ENCODE results near the gene EEF1AKMT1.
"Not testable (repeated sequence)": the region's sequence is repeated elsewhere in the genome, so short reads cannot be mapped to it uniquely, and the experiment has no call there.

EEF1AKMT1 gene

GRCh38 chr13:20774746-20775145 is 985 bp upstream of the EEF1AKMT1 start:
- DNase-seq (ENCODE audit: insufficient read length) (no peak), FAIRE-seq (no peak)
- no peak for TF ChIP-seq POLR2AphosphoS5 (IDR thresholded peaks at IDR 0.05; ENCODE audit: low read depth, low read length)
- no peak for TF ChIP-seq TAF1 (IDR thresholded peaks at IDR 0.05; ENCODE audit: borderline replicate concordance, low read depth, low read length)
- no peak for TF ChIP-seq POLR2A (IDR thresholded peaks at IDR 0.05; ENCODE audit: low read depth, low read length)

- FAIRE-seq (no peak), DNase-seq (ENCODE audit: insufficient read length) (no peak)
- TF ChIP-seq POLR2AphosphoS5 (IDR thresholded peaks at IDR 0.05; ENCODE audit: low read depth, low read length) (no peak), TAF1 (IDR thresholded peaks at IDR 0.05; ENCODE audit: borderline replicate concordance, low read depth, low read length) (no peak), POLR2A (IDR thresholded peaks at IDR 0.05; ENCODE audit: low read depth, low read length) (no peak)
Observed at GRCh38 chr13:20772401-20773131, 1.2 kb downstream of the EEF1AKMT1 start.

- FAIRE-seq (no peak), DNase-seq (ENCODE audit: insufficient read length) (no peak)
- TF ChIP-seq POLR2AphosphoS5 (IDR thresholded peaks at IDR 0.05; ENCODE audit: low read depth, low read length): no peak
- TF ChIP-seq TAF1 (IDR thresholded peaks at IDR 0.05; ENCODE audit: borderline replicate concordance, low read depth, low read length): no peak
- no peak for TF ChIP-seq POLR2A (IDR thresholded peaks at IDR 0.05; ENCODE audit: low read depth, low read length)
Observed at GRCh38 chr13:20769834-20770233, 3.9 kb downstream of the EEF1AKMT1 start.

- no peak for TF ChIP-seq TAF1 (IDR thresholded peaks at IDR 0.05; ENCODE audit: borderline replicate concordance, low read depth, low read length)
- TF ChIP-seq POLR2AphosphoS5 (IDR thresholded peaks at IDR 0.05; ENCODE audit: low read depth, low read length): no peak
- no peak for TF ChIP-seq POLR2A (IDR thresholded peaks at IDR 0.05; ENCODE audit: low read depth, low read length)
- FAIRE-seq (no peak), DNase-seq (ENCODE audit: insufficient read length) (no peak)
Observed at GRCh38 chr13:20769091-20769490, 4.7 kb downstream of the EEF1AKMT1 start.

- DNase-seq (ENCODE audit: insufficient read length) (no peak), FAIRE-seq (no peak)
- TF ChIP-seq POLR2AphosphoS5 (IDR thresholded peaks at IDR 0.05; ENCODE audit: low read depth, low read length): no peak
- no peak for TF ChIP-seq POLR2A (IDR thresholded peaks at IDR 0.05; ENCODE audit: low read depth, low read length)
- TF ChIP-seq TAF1 (IDR thresholded peaks at IDR 0.05; ENCODE audit: borderline replicate concordance, low read depth, low read length): no peak
Observed at GRCh38 chr13:20767309-20767943, 6.3 kb downstream of the EEF1AKMT1 start.

GRCh38 chr13:20760872-20761271 is 12.9 kb downstream of the EEF1AKMT1 start:
- TF ChIP-seq POLR2A (IDR thresholded peaks at IDR 0.05; ENCODE audit: low read depth, low read length): no peak
- TF ChIP-seq TAF1 (IDR thresholded peaks at IDR 0.05; ENCODE audit: borderline replicate concordance, low read depth, low read length): no peak
- TF ChIP-seq POLR2AphosphoS5 (IDR thresholded peaks at IDR 0.05; ENCODE audit: low read depth, low read length): no peak
- DNase-seq (ENCODE audit: insufficient read length): no peak
- no peak for FAIRE-seq

GRCh38 chr13:20754009-20754408 is 19.8 kb downstream of the EEF1AKMT1 start:
- FAIRE-seq: no peak
- DNase-seq (ENCODE audit: insufficient read length): no peak
- TF ChIP-seq POLR2AphosphoS5 (IDR thresholded peaks at IDR 0.05; ENCODE audit: low read depth, low read length): no peak
- TF ChIP-seq POLR2A (IDR thresholded peaks at IDR 0.05; ENCODE audit: low read depth, low read length): no peak
- no peak for TF ChIP-seq TAF1 (IDR thresholded peaks at IDR 0.05; ENCODE audit: borderline replicate concordance, low read depth, low read length)

GRCh38 chr13:20749377-20749776 is 24.4 kb downstream of the EEF1AKMT1 start:
- FAIRE-seq (no peak), DNase-seq (ENCODE audit: insufficient read length) (no peak)
- TF ChIP-seq POLR2AphosphoS5 (IDR thresholded peaks at IDR 0.05; ENCODE audit: low read depth, low read length): no peak
- TF ChIP-seq POLR2A (IDR thresholded peaks at IDR 0.05; ENCODE audit: low read depth, low read length): no peak
- no peak for TF ChIP-seq TAF1 (IDR thresholded peaks at IDR 0.05; ENCODE audit: borderline replicate concordance, low read depth, low read length)

GRCh38 chr13:20743830-20744404 is 29.8 kb downstream of the EEF1AKMT1 start:
- DNase-seq (ENCODE audit: insufficient read length); FAIRE-seq: not testable (repeated sequence)

GRCh38 chr13:20740021-20740420 is 33.7 kb downstream of the EEF1AKMT1 start:
- no peak for TF ChIP-seq TAF1 (IDR thresholded peaks at IDR 0.05; ENCODE audit: borderline replicate concordance, low read depth, low read length)
- no peak for TF ChIP-seq POLR2AphosphoS5 (IDR thresholded peaks at IDR 0.05; ENCODE audit: low read depth, low read length)
- no peak for TF ChIP-seq POLR2A (IDR thresholded peaks at IDR 0.05; ENCODE audit: low read depth, low read length)
- DNase-seq (ENCODE audit: insufficient read length): no peak
- FAIRE-seq: no peak

- FAIRE-seq: no peak
Observed at GRCh38 chr13:20738616-20739015, 35.1 kb downstream of the EEF1AKMT1 start.

More at GRCh38 chr13:20738616-20739015, 35.1 kb downstream of the EEF1AKMT1 start:
- TF ChIP-seq POLR2A (IDR thresholded peaks at IDR 0.05; ENCODE audit: low read depth, low read length) (no peak), POLR2AphosphoS5 (IDR thresholded peaks at IDR 0.05; ENCODE audit: low read depth, low read length) (no peak), TAF1 (IDR thresholded peaks at IDR 0.05; ENCODE audit: borderline replicate concordance, low read depth, low read length) (no peak)
- DNase-seq (ENCODE audit: insufficient read length): no peak

Data from GM12892 (cell line).